ENCODE data around the gene FOCAD. TPM values are rescaled to one million over a fixed set of nuclear protein-coding genes. Genes with fewer than 3 reads are reported as not detected.

Gene FOCAD
- total RNA-seq, 1 experiment from 2014 or later = 43.3 TPM

DNA sequence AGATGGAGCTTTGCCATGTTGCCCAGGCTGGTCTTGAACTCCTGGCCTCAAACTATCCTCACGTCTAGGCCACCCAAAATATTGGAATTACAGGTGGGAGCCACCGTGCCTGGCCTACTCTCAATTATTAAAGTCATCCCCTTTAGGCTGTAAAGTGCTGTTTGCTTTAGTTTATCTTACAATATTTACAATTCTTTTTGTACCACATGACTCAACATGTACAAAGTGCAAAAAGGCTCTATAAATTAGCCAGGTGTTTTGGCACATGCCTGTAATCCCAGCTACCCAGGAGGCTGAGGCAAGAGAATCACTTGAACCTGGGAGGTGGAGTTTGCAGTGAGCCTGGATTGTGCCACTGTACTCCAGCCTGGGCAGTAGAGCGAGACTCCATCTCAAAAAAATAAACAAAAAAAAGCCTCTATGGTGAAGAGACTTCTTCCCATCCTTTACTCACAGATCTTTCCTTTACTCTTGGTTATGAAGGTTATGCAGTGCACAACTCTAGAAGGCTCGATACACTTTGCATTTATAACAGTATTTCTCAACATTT is 33.2 kb upstream of the FOCAD start:
- no peak overlapping the region for H4K5ac ChIP-seq (ENCODE audit: insufficient read length, low read depth, low read length)
- no peak overlapping the region for H2BK5ac ChIP-seq (ENCODE audit: insufficient read length, low read length)
- no peaks in the 10 kb centered on the region for H3K79me1 ChIP-seq (ENCODE audit: insufficient read depth, low read depth, low read length, poor library complexity, severe bottlenecking)
- no peaks in the 10 kb centered on the region for H3K27me3 ChIP-seq (ENCODE audit: insufficient read depth, low read length)
- WGBS (ENCODE audit: extremely low coverage, insufficient read length, low lambda C conversion rate) = no CpG with 5 or more reads among the region's 4 CpGs
- no peaks in the 10 kb centered on the region; the same call in none of the 2 replicates for H3K27me3 Mint-ChIP-seq (ENCODE audit: low read depth)
- H3K4ac ChIP-seq (ENCODE audit: low read depth, low read length) = no peak overlapping the region
- no peaks in the 10 kb centered on the region for H4K20me1 ChIP-seq (ENCODE audit: control insufficient read depth, insufficient read depth, insufficient read length)
- no peak overlapping the region for H2AFZ ChIP-seq (ENCODE audit: low read length)
- no peaks in the 10 kb centered on the region for H3K23me2 ChIP-seq (ENCODE audit: insufficient read length, low read depth, low read length, poor library complexity, severe bottlenecking)
- H3K9me3 Mint-ChIP-seq = peaks cover 2 to 13% of the 10 kb centered on the region in 2 experiments; a peak in 2 of 5 replicates
- no peak overlapping the region for H3K4me3 Mint-ChIP-seq
- DNase-seq = no peak
- H3K23ac ChIP-seq (ENCODE audit: insufficient read length, low read depth, low read length) = no peak overlapping the region
- no peak overlapping the region for H3K9ac ChIP-seq (ENCODE audit: extremely low read depth, insufficient read length, low read length)
- H2BK120ac ChIP-seq (ENCODE audit: low read depth, low read length, poor library complexity, severe bottlenecking) = no peak overlapping the region
- no peak overlapping the region for H2BK20ac ChIP-seq (ENCODE audit: low read depth, low read length, poor library complexity, severe bottlenecking)
- H2BK12ac ChIP-seq (ENCODE audit: insufficient read length, low read depth, low read length) = no peak overlapping the region
- H4K8ac ChIP-seq (replicated peaks; ENCODE audit: insufficient read length, low read depth, low read length) = no peak overlapping the region
- TF ChIP-seq, protein P1, sequence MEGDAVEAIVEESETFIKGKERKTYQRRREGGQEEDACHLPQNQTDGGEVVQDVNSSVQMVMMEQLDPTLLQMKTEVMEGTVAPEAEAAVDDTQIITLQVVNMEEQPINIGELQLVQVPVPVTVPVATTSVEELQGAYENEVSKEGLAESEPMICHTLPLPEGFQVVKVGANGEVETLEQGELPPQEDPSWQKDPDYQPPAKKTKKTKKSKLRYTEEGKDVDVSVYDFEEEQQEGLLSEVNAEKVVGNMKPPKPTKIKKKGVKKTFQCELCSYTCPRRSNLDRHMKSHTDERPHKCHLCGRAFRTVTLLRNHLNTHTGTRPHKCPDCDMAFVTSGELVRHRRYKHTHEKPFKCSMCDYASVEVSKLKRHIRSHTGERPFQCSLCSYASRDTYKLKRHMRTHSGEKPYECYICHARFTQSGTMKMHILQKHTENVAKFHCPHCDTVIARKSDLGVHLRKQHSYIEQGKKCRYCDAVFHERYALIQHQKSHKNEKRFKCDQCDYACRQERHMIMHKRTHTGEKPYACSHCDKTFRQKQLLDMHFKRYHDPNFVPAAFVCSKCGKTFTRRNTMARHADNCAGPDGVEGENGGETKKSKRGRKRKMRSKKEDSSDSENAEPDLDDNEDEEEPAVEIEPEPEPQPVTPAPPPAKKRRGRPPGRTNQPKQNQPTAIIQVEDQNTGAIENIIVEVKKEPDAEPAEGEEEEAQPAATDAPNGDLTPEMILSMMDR (conservative IDR thresholded peaks at IDR 0.05) = no peak
- H3K27ac Mint-ChIP-seq = no peak overlapping the region
- H3K56ac ChIP-seq (ENCODE audit: insufficient read length, low read depth, low read length) = no peak overlapping the region
- H3K36me3 Mint-ChIP-seq (ENCODE audit: insufficient read depth in 1 of 3, low read depth in 3 of 3) = peaks cover 2 to 15% (median 3%) of the 10 kb centered on the region in 3 experiments; a peak in 4 of 7 replicates
- peaks cover 2% of the 10 kb centered on the region; the same call in 1 of the 2 replicates for H3K4me1 ChIP-seq (ENCODE audit: insufficient read depth, low read length)
- no peak overlapping the region for H3K18ac ChIP-seq (ENCODE audit: insufficient read length, low read depth, low read length)
- H2AK5ac ChIP-seq (ENCODE audit: insufficient read length, low read length) = no peak overlapping the region
- no peak overlapping the region for H3K4me2 ChIP-seq (ENCODE audit: insufficient read depth, insufficient read length, low read length)
- no peak overlapping the region for H3K27ac ChIP-seq (ENCODE audit: insufficient read length, low read depth, low read length)
- no peaks in the 10 kb centered on the region for H3K9me3 ChIP-seq (ENCODE audit: control insufficient read depth, low read depth, low read length)
- H4K91ac ChIP-seq (ENCODE audit: insufficient read length, low read depth, low read length) = no peak overlapping the region
- no peak overlapping the region for H3T11ph ChIP-seq (ENCODE audit: low read length)
- no peaks in the 10 kb centered on the region for H3K79me2 ChIP-seq (ENCODE audit: insufficient read depth, low read length)
- H3K14ac ChIP-seq (ENCODE audit: insufficient read depth, low read length) = no peak overlapping the region
- H2BK15ac ChIP-seq (ENCODE audit: low read depth, low read length) = no peak overlapping the region
- peaks cover 4 to 6% of the 10 kb centered on the region in 2 experiments for H3K4me1 Mint-ChIP-seq
